HepG2 (cell line): ENCODE results near the gene SHFL. TPM values are rescaled to one million over a fixed set of nuclear protein-coding genes. Genes with fewer than 3 reads are reported as not detected.

Source experiments
- ASH2L ChIP-seq: fragments of 300-600, 200-600 bp; sonication (generic); IDR thresholded peaks from 2 replicates; pipeline ENCODE4 v1.7.0; 2017; ENCODE audit warnings: low read depth, mild to moderate bottlenecking, moderate library complexity, mixed read lengths, low read length; ENCODE audit not compliant: insufficient read length
- DPF2 ChIP-seq: sonication (generic); formaldehyde crosslinking; IDR thresholded peaks from 2 replicates; pipeline ENCODE4 v1.4.0; 2020; ENCODE audit warnings: mild to moderate bottlenecking, low read depth, missing genetic modification reagents, borderline replicate concordance
- GLI4 ChIP-seq: sonication (generic); formaldehyde crosslinking; IDR thresholded peaks from 2 replicates; pipeline ENCODE4 v1.5.1; 2020; ENCODE audit warnings: missing genetic modification reagents, mild to moderate bottlenecking, moderate library complexity, borderline replicate concordance
- GMEB1 ChIP-seq: sonication (generic); formaldehyde crosslinking; IDR thresholded peaks from 2 replicates; pipeline ENCODE4 v1.5.1; 2020; ENCODE audit warnings: missing genetic modification reagents, mild to moderate bottlenecking, borderline replicate concordance
- HNF4A ChIP-seq: sonication (generic); formaldehyde crosslinking; IDR thresholded peaks from 2 replicates; pipeline ENCODE4 v1.4.0; 2020; ENCODE audit warnings: missing genetic modification reagents
- PATZ1 ChIP-seq: sonication (generic); formaldehyde crosslinking; IDR thresholded peaks from 2 replicates; pipeline ENCODE4 v1.4.0; 2020; ENCODE audit warnings: missing genetic modification reagents
- POGK ChIP-seq: sonication (generic); formaldehyde crosslinking; conservative IDR thresholded peaks from 2 replicates; pipeline ENCODE4 v1.8.0; 2022; ENCODE audit warnings: mild to moderate bottlenecking, moderate library complexity, missing genetic modification reagents
- POGZ ChIP-seq: sonication (generic); formaldehyde crosslinking; IDR thresholded peaks from 2 replicates; pipeline ENCODE4 v1.4.0; 2020; ENCODE audit warnings: mild to moderate bottlenecking, missing genetic modification reagents
- SAFB2 ChIP-seq: sonication (generic); formaldehyde crosslinking; IDR thresholded peaks from 2 replicates; pipeline ENCODE4 v1.5.1; 2020; ENCODE audit warnings: missing genetic modification reagents, low read depth, mild to moderate bottlenecking, borderline replicate concordance
- SMAD1 ChIP-seq: sonication (generic); formaldehyde crosslinking; IDR thresholded peaks from 2 replicates; pipeline ENCODE4 v1.4.0; 2020; ENCODE audit warnings: missing genetic modification reagents, low read depth, mild to moderate bottlenecking, borderline replicate concordance
- SRY ChIP-seq: sonication (generic); formaldehyde crosslinking; IDR thresholded peaks from 2 replicates; pipeline ENCODE4 v1.8.0; 2022; ENCODE audit warnings: mild to moderate bottlenecking, missing genetic modification reagents
- TCF12 ChIP-seq, 2 experiments: fragments of 450-650 bp in 1 of 2; sonication (generic) in 1 of 2; formaldehyde crosslinking in 1 of 2; IDR thresholded peaks; 2 replicates each; pipeline versions ENCODE4 v1.6.1 to v1.8.0; 2017 to 2022; ENCODE audit warnings: antibody characterized with exemption in 1 of 2, mild to moderate bottlenecking in 1 of 2, missing genetic modification reagents in 1 of 2, moderate library complexity in 1 of 2
- THAP11 ChIP-seq: IDR thresholded peaks from 2 replicates; pipeline ENCODE4 v1.6.1; 2016; ENCODE audit warnings: missing biosample characterization, missing genetic modification reagents
- ZNF124 ChIP-seq: sonication (generic); formaldehyde crosslinking; IDR thresholded peaks from 2 replicates; pipeline ENCODE4 v1.4.0; 2020; ENCODE audit warnings: missing genetic modification reagents
- ZNF274 ChIP-seq: sonication (generic); formaldehyde crosslinking; IDR thresholded peaks from 2 replicates; pipeline ENCODE4 v1.5.1; 2020; ENCODE audit warnings: mild to moderate bottlenecking, missing genetic modification reagents
- ZNF333 ChIP-seq: sonication (generic); formaldehyde crosslinking; IDR thresholded peaks from 2 replicates; pipeline ENCODE4 v1.4.0; 2020; ENCODE audit warnings: mild to moderate bottlenecking, missing genetic modification reagents, borderline replicate concordance
- ZNF33B ChIP-seq: sonication (generic); formaldehyde crosslinking; IDR thresholded peaks from 2 replicates; pipeline ENCODE4 v1.5.1; 2020; ENCODE audit warnings: mild to moderate bottlenecking, missing genetic modification reagents
- ZNF543 ChIP-seq: sonication (generic); formaldehyde crosslinking; IDR thresholded peaks from 2 replicates; pipeline ENCODE4 v1.4.0; 2020; ENCODE audit warnings: mild to moderate bottlenecking, missing genetic modification reagents
- ZNF784 ChIP-seq: sonication (generic); formaldehyde crosslinking; IDR thresholded peaks from 2 replicates; pipeline ENCODE4 v1.5.1; 2020; ENCODE audit warnings: missing genetic modification reagents, mild to moderate bottlenecking, borderline replicate concordance
- polyA plus RNA-seq, 8 experiments: library from polyadenylated mRNA; depleted of rRNA in 3 of 8; stranded (reverse) in 7 of 8; unstranded in 1 of 8; fragments of >200 nt; fragmentation: Illumina TruSeq in 4 of 8; extraction: Trizol in 4 of 8; gene quantifications; 2 replicates each; pipeline versions ENCODE4 v1.2.1 to v1.2.3, GENCODE V29; 2011 to 2016; ENCODE audit warnings: low read depth in 4 of 8, missing spikeins in 1 of 8, mixed read lengths in 1 of 8; ENCODE audit not compliant: insufficient read depth in 1 of 8
- total RNA-seq, 5 experiments: library from RNA; depleted of rRNA; stranded (reverse); fragments of >200 nt; fragmentation: Illumina TruSeq; extraction: Trizol; gene quantifications; 2 replicates each; pipeline ENCODE4 v1.2.3, GENCODE V29; 2016; ENCODE audit warnings: low read depth in 1 of 5

SHFL gene
- total and polyA plus RNA-seq, 2 of the 13 experiments (the other 11 are each of a cell fraction or from before 2014, with no cell fraction given), result 12.3 to 36.4 TPM

GRCh38 chr19:10106100-10106936 is 20.2 kb downstream of the SHFL start, which contains the start of gene PPAN (continued):
- TF ChIP-seq ZNF333 (CRISPR knock-in tag) (no peak; the same call in 1 of the 2 replicates), ZNF543 (CRISPR knock-in tag) (peak; percentile 48; the same call in 1 of the 2 replicates), ZNF274 (peak; percentile 80; the same call in 1 of the 2 replicates), SAFB2 (peak; percentile 79; the same call in 1 of the 2 replicates), DPF2 (CRISPR knock-in tag) (no peak), SRY (peak; percentile 85; the same call in 1 of the 2 replicates), POGZ (CRISPR knock-in tag) (no peak), POGK (CRISPR knock-in tag) (peak; percentile 92), GMEB1 (CRISPR knock-in tag) (peak; percentile 90), ZNF784 (0 out of 2 replicates have a peak, but pooled peaks have one; percentile 71), ZNF33B (CRISPR knock-in tag) (no peak), SMAD1 (no peak), ASH2L (peak; percentile 86), GLI4 (CRISPR knock-in tag) (no peak), TCF12 (IDR thresholded peaks at IDR 0.05) (no peak), TCF12 (CRISPR knock-in tag; IDR thresholded peaks at IDR 0.05) (no peak), HNF4A (CRISPR knock-in tag) (no peak), PATZ1 (no peak), THAP11 (CRISPR knock-in tag) (peak; percentile 94), ZNF124 (no peak)
